H1 (cell line): Measurements from ENCODE around the gene LRRFIP1. TPM values are rescaled to one million over a fixed set of nuclear protein-coding genes. Genes with fewer than 3 reads are reported as not detected.

Experiments used
- CTCF ChIA-PET: fragments of 300-600 bp; sonication (Branson Sonifier 250); formaldehyde crosslinking; loops from one replicate; lab custom pipeline; 2021; ENCODE audit not compliant: partially characterized antibody; lab: Charles Lee
- POLR2A ChIA-PET: fragments of 300-600 bp; sonication (Branson Sonifier 250); formaldehyde crosslinking; loops from one replicate; lab custom pipeline; 2021; ENCODE audit warnings: inconsistent platforms; ENCODE audit not compliant: partially characterized antibody; lab: Charles Lee
- DNase-seq, 2 experiments: peaks; one replicate each; pipeline versions ENCODE4 v3.0.0 to v3.0.0-alpha.2; 2010 to 2022; ENCODE audit warnings: low spot score in 2 of 2, low read depth in 1 of 2, mixed read lengths in 1 of 2
- FAIRE-seq: peaks from 2 replicates; lab custom pipeline; 2011; peaks lifted over from hg19 to GRCh38; lab: Jason Lieb, UNC
- H2AFZ ChIP-seq: 2 replicates; pipeline ENCODE4 v1.8.1; 2012; ENCODE audit warnings: low read length, inconsistent platforms
- H2AK5ac ChIP-seq: 2 replicates; pipeline ENCODE4 v1.6.1; 2013; ENCODE audit warnings: low read depth, low read length
- H2BK120ac ChIP-seq: replicated peaks from 2 replicates; pipeline ENCODE3; 2013; ENCODE audit warnings: low read depth, low read length, inconsistent platforms
- H2BK12ac ChIP-seq: 2 replicates; pipeline ENCODE4 v1.6.1; 2013; ENCODE audit warnings: low read depth, low read length
- H2BK15ac ChIP-seq: 2 replicates; pipeline ENCODE4 v1.6.1; 2013; ENCODE audit warnings: low read length
- H2BK20ac ChIP-seq: 2 replicates; pipeline ENCODE4 v1.6.1; 2013; ENCODE audit warnings: low read length
- H2BK5ac ChIP-seq: 2 replicates; pipeline ENCODE4 v1.6.1; 2013; ENCODE audit warnings: low read depth, low read length
- H3K14ac ChIP-seq: 2 replicates; pipeline ENCODE4 v1.6.1; 2013; ENCODE audit warnings: inconsistent platforms; ENCODE audit not compliant: insufficient read length
- H3K18ac ChIP-seq: 2 replicates; pipeline ENCODE4 v1.6.1; 2013; ENCODE audit warnings: low read length; ENCODE audit errors: extremely low read depth
- H3K23ac ChIP-seq: 2 replicates; pipeline ENCODE4 v1.6.1; 2013; ENCODE audit warnings: inconsistent platforms; ENCODE audit not compliant: insufficient read length
- H3K23me2 ChIP-seq: 2 replicates; pipeline ENCODE4 v1.6.1; 2013; ENCODE audit warnings: low read depth, low read length
- H3K27ac ChIP-seq: 2 replicates; pipeline ENCODE4 v1.6.1; 2011; ENCODE audit warnings: low read depth, low read length, inconsistent platforms
- H3K27me3 ChIP-seq, 4 experiments: replicated peaks in 1 of 4; 1 replicate in 1 of 4; 2 replicates in 3 of 4; pipeline versions ENCODE4 v1.6.1 to v1.8.1; 2011 to 2013; ENCODE audit warnings: low read length in 3 of 4, mild to moderate bottlenecking in 3 of 4, inconsistent platforms in 2 of 4, mixed read lengths in 2 of 4, moderate library complexity in 1 of 4; ENCODE audit not compliant: control insufficient read depth in 3 of 4, insufficient read depth in 3 of 4; ENCODE audit errors: extremely low read depth in 1 of 4
- H3K36me3 ChIP-seq, 4 experiments: 2 replicates each; pipeline versions ENCODE4 v1.6.1 to v1.8.1; 2011 to 2013; ENCODE audit warnings: mild to moderate bottlenecking in 4 of 4, low read length in 3 of 4, moderate library complexity in 2 of 4, control low read depth in 1 of 4, inconsistent platforms in 1 of 4; ENCODE audit not compliant: insufficient read depth in 4 of 4, control insufficient read depth in 2 of 4
- H3K4ac ChIP-seq: replicated peaks from 2 replicates; pipeline ENCODE3; 2013; ENCODE audit warnings: low read length, low read depth, mixed read lengths, inconsistent platforms; ENCODE audit not compliant: insufficient read length
- H3K4me1 ChIP-seq, 4 experiments: replicated peaks in 1 of 4; 1 replicate in 1 of 4; 2 replicates in 3 of 4; pipeline versions ENCODE4 v1.6.1 to v1.8.1; 2011 to 2013; ENCODE audit warnings: low read length in 3 of 4, inconsistent platforms in 2 of 4, mixed read lengths in 1 of 4; ENCODE audit not compliant: insufficient read depth in 4 of 4, control insufficient read depth in 3 of 4
- H3K4me2 ChIP-seq, 2 experiments: 2 replicates each; pipeline versions ENCODE4 v1.6.1 to v1.8.1; 2011 to 2013; ENCODE audit warnings: low read depth in 2 of 2, low read length in 2 of 2, control low read depth in 1 of 2, inconsistent platforms in 1 of 2, mild to moderate bottlenecking in 1 of 2; ENCODE audit not compliant: insufficient read depth in 1 of 2
- H3K4me3 ChIP-seq, 4 experiments: fragments of 200-600, 300-600 bp in 1 of 4; sonication (generic), shearing (Covaris generic), sonication (Bioruptor Twin) in 1 of 4; 2 replicates each; pipeline versions ENCODE4 v1.5.1 to v1.8.1; 2011 to 2016; ENCODE audit warnings: low read length in 4 of 4, low read depth in 3 of 4, control low read depth in 2 of 4, inconsistent platforms in 2 of 4, mild to moderate bottlenecking in 2 of 4, mixed read lengths in 1 of 4, moderate library complexity in 1 of 4; ENCODE audit not compliant: insufficient read depth in 2 of 4; ENCODE audit errors: extremely low read depth in 1 of 4
- H3K56ac ChIP-seq: replicated peaks from 2 replicates; pipeline ENCODE3; 2013; ENCODE audit warnings: low read depth, mild to moderate bottlenecking, mixed read lengths, low read length, inconsistent platforms; ENCODE audit not compliant: insufficient read length
- H3K79me1 ChIP-seq: 2 replicates; pipeline ENCODE4 v1.6.1; 2013; ENCODE audit warnings: low read depth, low read length, control low read depth
- H3K79me2 ChIP-seq, 2 experiments: 2 replicates each; pipeline versions ENCODE4 v1.6.1 to v1.8.1; 2012 to 2013; ENCODE audit warnings: low read length in 2 of 2, mild to moderate bottlenecking in 2 of 2, inconsistent platforms in 1 of 2; ENCODE audit not compliant: insufficient read depth in 2 of 2, control insufficient read depth in 1 of 2
- H3K9ac ChIP-seq, 4 experiments: replicated peaks in 1 of 4; 1 replicate in 1 of 4; 2 replicates in 3 of 4; pipeline versions ENCODE4 v1.6.1 to v1.8.1; 2011 to 2013; ENCODE audit warnings: low read depth in 3 of 4, low read length in 3 of 4, control low read depth in 2 of 4, mild to moderate bottlenecking in 2 of 4, moderate library complexity in 2 of 4, inconsistent platforms in 1 of 4; ENCODE audit errors: extremely low read depth in 1 of 4
- H3K9me3 ChIP-seq, 2 experiments: 2 replicates each; pipeline versions ENCODE4 v1.6.1 to v1.8.1; 2012 to 2013; ENCODE audit warnings: mild to moderate bottlenecking in 2 of 2, moderate library complexity in 2 of 2, control low read depth in 1 of 2, inconsistent platforms in 1 of 2, low read depth in 1 of 2, low read length in 1 of 2, mixed read lengths in 1 of 2; ENCODE audit not compliant: insufficient read depth in 2 of 2
- H4K20me1 ChIP-seq, 2 experiments: replicated peaks in 1 of 2; 2 replicates each; pipeline versions ENCODE3 to v1.8.1; 2011 to 2013; ENCODE audit warnings: inconsistent platforms in 2 of 2, low read length in 2 of 2, mild to moderate bottlenecking in 1 of 2; ENCODE audit not compliant: insufficient read depth in 2 of 2, control insufficient read depth in 1 of 2
- H4K5ac ChIP-seq: 2 replicates; pipeline ENCODE4 v1.6.1; 2013; ENCODE audit warnings: low read length, low read depth, mixed read lengths, inconsistent platforms; ENCODE audit not compliant: insufficient read length
- H4K8ac ChIP-seq: 2 replicates; pipeline ENCODE4 v1.8.0; 2013; ENCODE audit warnings: mild to moderate bottlenecking, moderate library complexity, low read length, inconsistent platforms; ENCODE audit not compliant: insufficient read depth; ENCODE audit errors: extremely low read depth
- H4K91ac ChIP-seq: replicated peaks from 2 replicates; pipeline ENCODE3; 2013; ENCODE audit warnings: low read length, mixed read lengths, inconsistent platforms; ENCODE audit not compliant: insufficient read length
- GABPA ChIP-seq: IDR thresholded peaks from 2 replicates; pipeline ENCODE4 v1.6.1; 2011; ENCODE audit warnings: mild to moderate bottlenecking, low read length, moderate library complexity, borderline replicate concordance; ENCODE audit not compliant: insufficient read depth
- JUND ChIP-seq: IDR thresholded peaks from 2 replicates; pipeline ENCODE4 v1.6.1; 2011; ENCODE audit warnings: mild to moderate bottlenecking, improper control_type of control experiment, low read length
- KDM1A ChIP-seq: fragments of 200-600, 300-600 bp; sonication (generic); IDR thresholded peaks from 2 replicates; pipeline ENCODE4 v1.7.1; 2016; ENCODE audit warnings: mild to moderate bottlenecking, low read length, borderline replicate concordance
- PHF8 ChIP-seq: fragments of 200-600 bp; sonication (generic); conservative IDR thresholded peaks from 2 replicates; pipeline ENCODE4 v1.7.1; 2012; ENCODE audit warnings: low read depth, mild to moderate bottlenecking, inconsistent platforms, low read length, moderate library complexity
- RBBP5 ChIP-seq: IDR thresholded peaks from 2 replicates; pipeline ENCODE4 v1.7.1; 2012; ENCODE audit warnings: low read depth, mild to moderate bottlenecking, inconsistent platforms, low read length, moderate library complexity, borderline replicate concordance
- SIN3A ChIP-seq, 2 experiments: IDR thresholded peaks in 1 of 2; conservative IDR thresholded peaks in 1 of 2; 2 replicates each; pipeline ENCODE4 v1.6.1; 2011 to 2012; ENCODE audit warnings: low read length in 2 of 2, improper control_type of control experiment in 1 of 2, low read depth in 1 of 2, mild to moderate bottlenecking in 1 of 2
- SP1 ChIP-seq: IDR thresholded peaks from 2 replicates; pipeline ENCODE4 v1.6.1; 2011; ENCODE audit warnings: low read depth, low read length
- WGBS, 2 experiments: shearing (Covaris generic) in 1 of 2; methylation state at CpG; one replicate each; pipeline versions ENCODE4 v1.1.6 to v1.1.7; 2013 to 2015; ENCODE audit warnings: low lambda C conversion rate in 2 of 2, mixed read lengths in 2 of 2, inconsistent platforms in 1 of 2, low coverage in 1 of 2, missing lambda C conversion rate in 1 of 2; ENCODE audit not compliant: insufficient replicate concordance in 2 of 2, insufficient coverage in 1 of 2, insufficient read length in 1 of 2; ENCODE audit errors: extremely low coverage in 1 of 2, missing lambda C conversion rate in 1 of 2; 5-methylcytosine and 5-hydroxymethylcytosine counted together
- long read RNA-seq, 2 experiments: library from RNA in 1 of 2; library from capped mRNA in 1 of 2; stranded (forward); transcript quantifications; one replicate each; pipeline ENCODE4 v2.0.0, GENCODE V29; 2021; ENCODE audit warnings: inconsistent platforms in 1 of 2
- polyA minus RNA-seq, 3 experiments: library from RNA; depleted of rRNA, polyadenylated mRNA; stranded (reverse); fragments of >200 nt; gene quantifications; 1 replicate in 2 of 3; 2 replicates in 1 of 3; pipeline ENCODE4 v1.2.3, GENCODE V29; 2011
- polyA plus RNA-seq, 7 experiments: library from polyadenylated mRNA; depleted of rRNA in 3 of 7; stranded (reverse) in 5 of 7; unstranded in 2 of 7; fragments of >200 nt in 5 of 7; fragments of 200-250 nt in 2 of 7; gene quantifications; 1 replicate in 5 of 7; 2 replicates in 1 of 7; 4 replicates in 1 of 7; pipeline versions ENCODE4 v1.2.1 to v1.2.3, GENCODE V29; 2011 to 2013; ENCODE audit warnings: missing spikeins in 2 of 7, mixed read lengths in 2 of 7
- total RNA-seq: library from RNA; stranded (reverse); fragmentation: NEBNext Ultra II Directional; extraction: Animal tissue kit (Norgen Biotek cat#: 25700); gene quantifications from 2 replicates; pipeline ENCODE4 v1.2.1, GENCODE V29; 2021

LRRFIP1 gene
- total RNA-seq (68.6 and 75.8 TPM in 2 replicates), polyA plus RNA-seq (2011; rRNA removed) (12.1 and 13.8 TPM in 2 replicates), polyA minus RNA-seq (2011; rRNA and poly(A)+ RNA removed) (18.7 and 22.1 TPM in 2 replicates)
- 25.4 TPM for polyA plus RNA-seq (2011; cell fraction: cytosol; rRNA removed)
- polyA plus RNA-seq (2011; cell fraction: nucleus; rRNA removed), result 26.6 TPM
- 33.6 to 61.3 TPM (median 38.1 TPM) in 4 replicates for polyA plus RNA-seq (2012, experiment 1 of 2)
- 4.3 TPM for polyA plus RNA-seq (2012, experiment 2 of 2)
- 98.5 TPM for polyA plus RNA-seq (2013, experiment 1 of 2)
- 87.2 TPM for polyA plus RNA-seq (2013, experiment 2 of 2)
- polyA minus RNA-seq (2011; cell fraction: cytosol; rRNA and poly(A)+ RNA removed), result 18.1 TPM
- polyA minus RNA-seq (2011; cell fraction: nucleus; rRNA and poly(A)+ RNA removed), result 46.1 TPM
- long read RNA-seq, experiment 1, partial matches to known transcripts, result 19 of 51 reads
- long read RNA-seq, experiment 1, other reads (novel, unspliced or antisense), result 30 of 51 reads
- long read RNA-seq, experiment 2, partial matches to known transcripts, result 26 of 40 reads
- long read RNA-seq, experiment 2, other reads (novel, unspliced or antisense), result 14 of 40 reads

GRCh38 chr2:237627441-237628246 lies at the start of gene LRRFIP1:
Gene LRRFIP1, plus strand, starts transcription at chr2:237627587. Its CDS starts 58 bp downstream, at chr2:237627645.
- ChIA-PET POLR2A (interaction anchor here (0.7 to 6.7 kb wide), 14 partner anchors 11 to 787 kb away, joined by 3 to 42 read pairs (median 4); partner anchors contain the start of gene RAB17), CTCF (interaction anchor here (0.6 to 2.1 kb wide), 6 partner anchors 11 to 112 kb away, joined by 3 to 12 read pairs (median 3); no protein-coding TSS in a partner anchor)
- Histone ChIP-seq H3K56ac (no peak within 1 kb of the TSS), H2BK12ac (peak within 1 kb of the TSS; percentile 75; the same call in 1 of the 2 replicates), H3K14ac (no peak within 1 kb of the TSS), H3K9ac (peak within 1 kb of the TSS; percentile 21 to 78 (median 42); a peak in 6 of 7 replicates), H2AFZ (peak within 1 kb of the TSS; percentile 91; the same call in 1 of the 2 replicates), H4K91ac (peak within 1 kb of the TSS; percentile 26), H3K27ac (no peak within 1 kb of the TSS), H3K23me2 (peaks cover 5% of the 10 kb centered on the region), H2BK5ac (peak within 1 kb of the TSS; percentile 35; the same call in 1 of the 2 replicates), H2BK15ac (peak within 1 kb of the TSS; percentile 92; the same call in 1 of the 2 replicates), H3K18ac (peak within 1 kb of the TSS; percentile 78), H3K36me3 (no peaks in the 10 kb centered on the region; a peak in 1 of 8 replicates), H3K9me3 (no peaks in the 10 kb centered on the region), H3K4ac (no peak within 1 kb of the TSS), H4K5ac (peak within 1 kb of the TSS; percentile 35), H3K79me2 (peaks cover 0 to 12% of the 10 kb centered on the region in 2 experiments; a peak in 2 of 4 replicates), H3K4me2 (peak within 1 kb of the TSS; percentile 87 to 99), H4K8ac (peak within 1 kb of the TSS; percentile 83), H4K20me1 (peaks cover 0 to 2% of the 10 kb centered on the region in 2 experiments), H2BK20ac (no peak within 1 kb of the TSS), H3K23ac (no peak within 1 kb of the TSS), H2BK120ac (no peak within 1 kb of the TSS), H3K27me3 (peaks cover 0 to 31% (median 24%) of the 10 kb centered on the region in 4 experiments; a peak in 6 of 7 replicates), H3K4me1 (peaks cover 3 to 13% (median 8%) of the 10 kb centered on the region in 4 experiments; a peak in 5 of 7 replicates), H3K79me1 (peaks cover 4% of the 10 kb centered on the region), H3K4me3 (peak within 1 kb of the TSS; percentile 54 to 75 (median 56)), H2AK5ac (peak within 1 kb of the TSS; percentile 77; the same call in 1 of the 2 replicates)
- 3% methylated on average over 27 of the region's 114 CpGs; no CpG with 5 or more reads in 1 of the 2 experiments for WGBS, 2 experiments
- no peak for FAIRE-seq
- DNase-seq, result peak in 1 of 2 experiments; percentile 54
- TF ChIP-seq GABPA (0 out of 2 replicates have a peak, but pooled peaks have one; percentile 16), JUND (no peak), RBBP5 (0 out of 2 replicates have a peak, but pooled peaks have one; percentile 66), KDM1A (no peak), SP1 (no peak), PHF8 (peak; percentile 40; the same call in 1 of the 2 replicates), SIN3A (conservative IDR thresholded peaks at IDR 0.05 in 1 of 2, IDR thresholded peaks at IDR 0.05 in 1 of 2; ENCODE audit: low read depth in 1 of 2, low read length in 2 of 2) (0 out of 4 replicates have a peak, but pooled peaks of 1 of the 2 experiments have one; percentile 21)
